H1 (cell line): ENCODE measurements around the gene DNAJC16. TPM values are rescaled to one million over a fixed set of nuclear protein-coding genes. Genes with fewer than 3 reads are reported as not detected.

ENCODE experiments used
- CTCF ChIA-PET: fragments of 300-600 bp; sonication (Branson Sonifier 250); formaldehyde crosslinking; loops from one replicate; lab custom pipeline; 2021; ENCODE audit not compliant: partially characterized antibody; lab: Charles Lee
- POLR2A ChIA-PET: fragments of 300-600 bp; sonication (Branson Sonifier 250); formaldehyde crosslinking; loops from one replicate; lab custom pipeline; 2021; ENCODE audit warnings: inconsistent platforms; ENCODE audit not compliant: partially characterized antibody; lab: Charles Lee
- DNase-seq, 2 experiments: peaks; one replicate each; pipeline versions ENCODE4 v3.0.0 to v3.0.0-alpha.2; 2010 to 2022; ENCODE audit warnings: low spot score in 2 of 2, low read depth in 1 of 2, mixed read lengths in 1 of 2
- FAIRE-seq: peaks from 2 replicates; lab custom pipeline; 2011; peaks lifted over from hg19 to GRCh38; lab: Jason Lieb, UNC
- H2AFZ ChIP-seq: 2 replicates; pipeline ENCODE4 v1.8.1; 2012; ENCODE audit warnings: low read length, inconsistent platforms
- H2AK5ac ChIP-seq: 2 replicates; pipeline ENCODE4 v1.6.1; 2013; ENCODE audit warnings: low read depth, low read length
- H2BK120ac ChIP-seq: replicated peaks from 2 replicates; pipeline ENCODE3; 2013; ENCODE audit warnings: low read depth, low read length, inconsistent platforms
- H2BK12ac ChIP-seq: 2 replicates; pipeline ENCODE4 v1.6.1; 2013; ENCODE audit warnings: low read depth, low read length
- H2BK15ac ChIP-seq: 2 replicates; pipeline ENCODE4 v1.6.1; 2013; ENCODE audit warnings: low read length
- H2BK20ac ChIP-seq: 2 replicates; pipeline ENCODE4 v1.6.1; 2013; ENCODE audit warnings: low read length
- H2BK5ac ChIP-seq: 2 replicates; pipeline ENCODE4 v1.6.1; 2013; ENCODE audit warnings: low read depth, low read length
- H3K14ac ChIP-seq: 2 replicates; pipeline ENCODE4 v1.6.1; 2013; ENCODE audit warnings: inconsistent platforms; ENCODE audit not compliant: insufficient read length
- H3K18ac ChIP-seq: 2 replicates; pipeline ENCODE4 v1.6.1; 2013; ENCODE audit warnings: low read length; ENCODE audit errors: extremely low read depth
- H3K23ac ChIP-seq: 2 replicates; pipeline ENCODE4 v1.6.1; 2013; ENCODE audit warnings: inconsistent platforms; ENCODE audit not compliant: insufficient read length
- H3K23me2 ChIP-seq: 2 replicates; pipeline ENCODE4 v1.6.1; 2013; ENCODE audit warnings: low read depth, low read length
- H3K27ac ChIP-seq: 2 replicates; pipeline ENCODE4 v1.6.1; 2011; ENCODE audit warnings: low read depth, low read length, inconsistent platforms
- H3K27me3 ChIP-seq, 4 experiments: replicated peaks in 1 of 4; 1 replicate in 1 of 4; 2 replicates in 3 of 4; pipeline versions ENCODE4 v1.6.1 to v1.8.1; 2011 to 2013; ENCODE audit warnings: low read length in 3 of 4, mild to moderate bottlenecking in 3 of 4, inconsistent platforms in 2 of 4, mixed read lengths in 2 of 4, moderate library complexity in 1 of 4; ENCODE audit not compliant: control insufficient read depth in 3 of 4, insufficient read depth in 3 of 4; ENCODE audit errors: extremely low read depth in 1 of 4
- H3K36me3 ChIP-seq, 4 experiments: 2 replicates each; pipeline versions ENCODE4 v1.6.1 to v1.8.1; 2011 to 2013; ENCODE audit warnings: mild to moderate bottlenecking in 4 of 4, low read length in 3 of 4, moderate library complexity in 2 of 4, control low read depth in 1 of 4, inconsistent platforms in 1 of 4; ENCODE audit not compliant: insufficient read depth in 4 of 4, control insufficient read depth in 2 of 4
- H3K4ac ChIP-seq: replicated peaks from 2 replicates; pipeline ENCODE3; 2013; ENCODE audit warnings: low read length, low read depth, mixed read lengths, inconsistent platforms; ENCODE audit not compliant: insufficient read length
- H3K4me1 ChIP-seq, 4 experiments: replicated peaks in 1 of 4; 1 replicate in 1 of 4; 2 replicates in 3 of 4; pipeline versions ENCODE4 v1.6.1 to v1.8.1; 2011 to 2013; ENCODE audit warnings: low read length in 3 of 4, inconsistent platforms in 2 of 4, mixed read lengths in 1 of 4; ENCODE audit not compliant: insufficient read depth in 4 of 4, control insufficient read depth in 3 of 4
- H3K4me2 ChIP-seq, 2 experiments: 2 replicates each; pipeline versions ENCODE4 v1.6.1 to v1.8.1; 2011 to 2013; ENCODE audit warnings: low read depth in 2 of 2, low read length in 2 of 2, control low read depth in 1 of 2, inconsistent platforms in 1 of 2, mild to moderate bottlenecking in 1 of 2; ENCODE audit not compliant: insufficient read depth in 1 of 2
- H3K4me3 ChIP-seq, 4 experiments: fragments of 200-600, 300-600 bp in 1 of 4; sonication (generic), shearing (Covaris generic), sonication (Bioruptor Twin) in 1 of 4; 2 replicates each; pipeline versions ENCODE4 v1.5.1 to v1.8.1; 2011 to 2016; ENCODE audit warnings: low read length in 4 of 4, low read depth in 3 of 4, control low read depth in 2 of 4, inconsistent platforms in 2 of 4, mild to moderate bottlenecking in 2 of 4, mixed read lengths in 1 of 4, moderate library complexity in 1 of 4; ENCODE audit not compliant: insufficient read depth in 2 of 4; ENCODE audit errors: extremely low read depth in 1 of 4
- H3K56ac ChIP-seq: replicated peaks from 2 replicates; pipeline ENCODE3; 2013; ENCODE audit warnings: low read depth, mild to moderate bottlenecking, mixed read lengths, low read length, inconsistent platforms; ENCODE audit not compliant: insufficient read length
- H3K79me1 ChIP-seq: 2 replicates; pipeline ENCODE4 v1.6.1; 2013; ENCODE audit warnings: low read depth, low read length, control low read depth
- H3K79me2 ChIP-seq, 2 experiments: 2 replicates each; pipeline versions ENCODE4 v1.6.1 to v1.8.1; 2012 to 2013; ENCODE audit warnings: low read length in 2 of 2, mild to moderate bottlenecking in 2 of 2, inconsistent platforms in 1 of 2; ENCODE audit not compliant: insufficient read depth in 2 of 2, control insufficient read depth in 1 of 2
- H3K9ac ChIP-seq, 4 experiments: replicated peaks in 1 of 4; 1 replicate in 1 of 4; 2 replicates in 3 of 4; pipeline versions ENCODE4 v1.6.1 to v1.8.1; 2011 to 2013; ENCODE audit warnings: low read depth in 3 of 4, low read length in 3 of 4, control low read depth in 2 of 4, mild to moderate bottlenecking in 2 of 4, moderate library complexity in 2 of 4, inconsistent platforms in 1 of 4; ENCODE audit errors: extremely low read depth in 1 of 4
- H3K9me3 ChIP-seq, 2 experiments: 2 replicates each; pipeline versions ENCODE4 v1.6.1 to v1.8.1; 2012 to 2013; ENCODE audit warnings: mild to moderate bottlenecking in 2 of 2, moderate library complexity in 2 of 2, control low read depth in 1 of 2, inconsistent platforms in 1 of 2, low read depth in 1 of 2, low read length in 1 of 2, mixed read lengths in 1 of 2; ENCODE audit not compliant: insufficient read depth in 2 of 2
- H4K20me1 ChIP-seq, 2 experiments: replicated peaks in 1 of 2; 2 replicates each; pipeline versions ENCODE3 to v1.8.1; 2011 to 2013; ENCODE audit warnings: inconsistent platforms in 2 of 2, low read length in 2 of 2, mild to moderate bottlenecking in 1 of 2; ENCODE audit not compliant: insufficient read depth in 2 of 2, control insufficient read depth in 1 of 2
- H4K5ac ChIP-seq: 2 replicates; pipeline ENCODE4 v1.6.1; 2013; ENCODE audit warnings: low read length, low read depth, mixed read lengths, inconsistent platforms; ENCODE audit not compliant: insufficient read length
- H4K8ac ChIP-seq: 2 replicates; pipeline ENCODE4 v1.8.0; 2013; ENCODE audit warnings: mild to moderate bottlenecking, moderate library complexity, low read length, inconsistent platforms; ENCODE audit not compliant: insufficient read depth; ENCODE audit errors: extremely low read depth
- H4K91ac ChIP-seq: replicated peaks from 2 replicates; pipeline ENCODE3; 2013; ENCODE audit warnings: low read length, mixed read lengths, inconsistent platforms; ENCODE audit not compliant: insufficient read length
- ASH2L ChIP-seq: fragments of 200-600, 300-600 bp; sonication (generic); IDR thresholded peaks from one replicate; pipeline ENCODE4 v1.7.1; 2017; ENCODE audit warnings: low read length
- ATF3 ChIP-seq: IDR thresholded peaks from 2 replicates; pipeline ENCODE4 v1.6.1; 2011; ENCODE audit warnings: low read depth, mild to moderate bottlenecking, low read length; ENCODE audit not compliant: insufficient read depth
- BCL11A ChIP-seq, 2 experiments: IDR thresholded peaks; one replicate each; pipeline ENCODE4 v1.6.1; 2011; ENCODE audit warnings: low read depth in 2 of 2, low read length in 2 of 2, mild to moderate bottlenecking in 2 of 2
- BRCA1 ChIP-seq: IDR thresholded peaks from 2 replicates; pipeline ENCODE4 v1.6.1; 2012; ENCODE audit warnings: low read depth, low read length, improper control_type of control experiment
- CTBP2 ChIP-seq: IDR thresholded peaks from 2 replicates; pipeline ENCODE4 v1.7.0; 2011; ENCODE audit warnings: borderline replicate concordance, mild to moderate bottlenecking, moderate library complexity, mixed read lengths, low read length; ENCODE audit not compliant: insufficient read depth, insufficient read length
- CTCF ChIP-seq, 3 experiments: IDR thresholded peaks; 1 replicate in 2 of 3; 2 replicates in 1 of 3; pipeline versions ENCODE4 v1.5.1 to v1.6.1; 2011; ENCODE audit warnings: low read length in 3 of 3, mild to moderate bottlenecking in 3 of 3, inconsistent platforms in 2 of 3, low read depth in 1 of 3, moderate library complexity in 1 of 3; ENCODE audit not compliant: insufficient read depth in 1 of 3; ENCODE audit errors: control extremely low read depth in 1 of 3
- FOSL1 ChIP-seq: IDR thresholded peaks from 2 replicates; pipeline ENCODE4 v1.6.1; 2011; ENCODE audit warnings: mild to moderate bottlenecking, low read depth, low read length, moderate library complexity; ENCODE audit not compliant: insufficient read depth
- SIRT6 ChIP-seq: IDR thresholded peaks from one replicate; pipeline ENCODE4 v1.7.1; 2012; ENCODE audit warnings: low read length, inconsistent platforms
- SP2 ChIP-seq: IDR thresholded peaks from 2 replicates; pipeline ENCODE4 v1.6.1; 2012; ENCODE audit warnings: mild to moderate bottlenecking, low read length, inconsistent platforms
- ZNF274 ChIP-seq: IDR thresholded peaks from 2 replicates; pipeline ENCODE4 v1.7.0; 2012; ENCODE audit warnings: low read length, borderline replicate concordance; ENCODE audit errors: extremely low read depth
- WGBS, 2 experiments: shearing (Covaris generic) in 1 of 2; methylation state at CpG; one replicate each; pipeline versions ENCODE4 v1.1.6 to v1.1.7; 2013 to 2015; ENCODE audit warnings: low lambda C conversion rate in 2 of 2, mixed read lengths in 2 of 2, inconsistent platforms in 1 of 2, low coverage in 1 of 2, missing lambda C conversion rate in 1 of 2; ENCODE audit not compliant: insufficient replicate concordance in 2 of 2, insufficient coverage in 1 of 2, insufficient read length in 1 of 2; ENCODE audit errors: extremely low coverage in 1 of 2, missing lambda C conversion rate in 1 of 2; 5-methylcytosine and 5-hydroxymethylcytosine counted together
- polyA plus RNA-seq, 7 experiments: library from polyadenylated mRNA; depleted of rRNA in 3 of 7; stranded (reverse) in 5 of 7; unstranded in 2 of 7; fragments of >200 nt in 5 of 7; fragments of 200-250 nt in 2 of 7; gene quantifications; 1 replicate in 5 of 7; 2 replicates in 1 of 7; 4 replicates in 1 of 7; pipeline versions ENCODE4 v1.2.1 to v1.2.3, GENCODE V29; 2011 to 2013; ENCODE audit warnings: missing spikeins in 2 of 7, mixed read lengths in 2 of 7
- total RNA-seq: library from RNA; stranded (reverse); fragmentation: NEBNext Ultra II Directional; extraction: Animal tissue kit (Norgen Biotek cat#: 25700); gene quantifications from 2 replicates; pipeline ENCODE4 v1.2.1, GENCODE V29; 2021

Gene DNAJC16
- total and polyA plus RNA-seq, 2 of the 8 experiments (the other 6 are each of a cell fraction or from before 2014, with no cell fraction given): 7.9 to 23.3 TPM

GRCh38 chr1:15515022-15515663 is 11.5 kb upstream of the DNAJC16 start:
- no peak for FAIRE-seq
- no peaks in the 10 kb centered on the region for H3K9me3 ChIP-seq
- TF ChIP-seq BCL11A (IDR thresholded peaks at IDR 0.05; ENCODE audit: low read depth in 2 of 2, low read length in 2 of 2) (no peak), CTCF (IDR thresholded peaks at IDR 0.05; ENCODE audit: control extremely low read depth in 1 of 3, insufficient read depth in 1 of 3, low read depth in 1 of 3, low read length in 3 of 3) (no peak), SIRT6 (no peak), ASH2L (no peak), CTBP2 (no peak), SP2 (no peak), ZNF274 (no peak), FOSL1 (no peak), BRCA1 (no peak), ATF3 (no peak)

More at GRCh38 chr1:15515022-15515663, 11.5 kb upstream of the DNAJC16 start:
- H3K4me3 ChIP-seq: no peak overlapping the region
- no peak overlapping the region for H4K8ac ChIP-seq
- H3K18ac ChIP-seq: no peak overlapping the region
- no peaks in the 10 kb centered on the region for H3K27me3 ChIP-seq
- H3K27ac ChIP-seq: no peak overlapping the region
- no peak overlapping the region for H3K4me2 ChIP-seq
- H3K56ac ChIP-seq: no peak overlapping the region
- H4K5ac ChIP-seq: no peak overlapping the region
- H3K23me2 ChIP-seq: no peaks in the 10 kb centered on the region
- no peak overlapping the region for H2BK20ac ChIP-seq
- peaks cover 0 to 18% of the 10 kb centered on the region in 2 experiments; a peak in 2 of 4 replicates for H3K79me2 ChIP-seq
- no peak overlapping the region for H2BK120ac ChIP-seq
- no peak overlapping the region for H4K91ac ChIP-seq
- no peak overlapping the region for H3K23ac ChIP-seq
- H3K14ac ChIP-seq: no peak overlapping the region
- H2BK12ac ChIP-seq: no peak overlapping the region
- no peak overlapping the region for H2BK5ac ChIP-seq
- H3K4me1 ChIP-seq: peaks cover under 1 to 4% (median 2%) of the 10 kb centered on the region in 4 experiments; a peak in 6 of 7 replicates
- H3K36me3 ChIP-seq: peaks cover 0 to 22% (median 6%) of the 10 kb centered on the region in 4 experiments; a peak in 5 of 8 replicates
- no peak overlapping the region for H3K4ac ChIP-seq
- no peak overlapping the region for H2BK15ac ChIP-seq
- WGBS, 2 experiments: 84% methylated on average over 2 of the region's 2 CpGs; no CpG with 5 or more reads in 1 of the 2 experiments
- ChIA-PET POLR2A (interaction anchor here (0.8 to 2.4 kb wide), 2 partner anchors 9 to 227 kb away, joined by 3 to 7 read pairs; partner anchors contain the start of genes CASP9 and TMEM82), CTCF (no interaction called here)
- H4K20me1 ChIP-seq: no peaks in the 10 kb centered on the region
- no peak overlapping the region for H2AK5ac ChIP-seq
- no peak for DNase-seq
- peaks cover 7% of the 10 kb centered on the region; the same call in 1 of the 2 replicates for H3K79me1 ChIP-seq
- H2AFZ ChIP-seq: no peak overlapping the region
- no peak overlapping the region for H3K9ac ChIP-seq
